Measurements from ENCODE around the gene NHERF1.

DNA sequence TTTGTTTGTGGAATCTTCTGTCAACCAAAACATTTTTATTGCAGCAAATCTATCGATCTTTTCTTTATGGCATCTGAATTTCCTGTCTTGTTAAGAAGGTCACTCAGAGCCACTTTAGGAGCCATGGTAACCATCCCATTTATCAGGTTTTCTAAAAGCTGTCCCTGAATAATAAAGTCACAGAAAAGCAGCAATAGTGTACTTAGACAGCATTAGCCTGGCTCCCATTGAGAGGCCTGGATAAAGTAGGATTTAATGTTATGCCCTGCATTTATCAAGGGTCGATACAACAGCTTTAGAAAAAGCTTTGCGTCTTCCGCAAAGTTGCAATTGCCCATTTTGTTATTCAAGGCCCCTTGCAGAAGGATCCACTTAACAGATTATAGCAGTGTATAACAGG is 25.6 kb upstream of the NHERF1 start:
- TF ChIP-seq CTCF (IDR thresholded peaks at IDR 0.05) = no peak
- TF ChIP-seq EZH2 (IDR thresholded peaks at IDR 0.05; ENCODE audit: borderline replicate concordance, insufficient read depth, low read depth, low read length, poor library complexity, severe bottlenecking) = no peak
